ENCODE measurements around the gene TRMT13. TPM values are rescaled to one million over a fixed set of nuclear protein-coding genes. Genes with fewer than 3 reads are reported as not detected.

TRMT13 gene
- total RNA-seq, 1 experiment from 2014 or later = 6.7 TPM

- Histone ChIP-seq H3F3A (ENCODE audit: low read length, unreplicated experiment) (no peaks in the 10 kb centered on the region), H3K9me3 (ENCODE audit: low read length) (no peaks in the 10 kb centered on the region), H3K27ac (ENCODE audit: low read length) (no peak overlapping the region), H3K36me3 (ENCODE audit: low read depth, low read length) (no peaks in the 10 kb centered on the region), H3K9ac (ENCODE audit: low read length) (no peak overlapping the region), H3K79me2 (ENCODE audit: low read length) (no peaks in the 10 kb centered on the region), H3K27me3 (ENCODE audit: low read length) (no peaks in the 10 kb centered on the region), H3K4me2 (ENCODE audit: low read length) (no peak overlapping the region), H3K4me1 (ENCODE audit: insufficient read depth, low read length) (no peaks in the 10 kb centered on the region), H3K4me3 (ENCODE audit: low read length) (no peak overlapping the region), H2AFZ (ENCODE audit: low read length) (no peak overlapping the region), H4K20me1 (ENCODE audit: low read length) (no peaks in the 10 kb centered on the region), H3K9me2 (replicated peaks; ENCODE audit: low read length) (no peaks in the 10 kb centered on the region)
- intact Hi-C loops (cut with micrococcal nuclease) = no loop called here
- no TSS peak for BruUV-seq (replicated peaks)
- ATAC-seq = no peak
- CTCF ChIA-PET = no interaction called here
- POLR2A ChIA-PET (ENCODE audit: unreplicated experiment) = no interaction called here
- TF ChIP-seq EZH2 (IDR thresholded peaks at IDR 0.05; ENCODE audit: low read length, unreplicated experiment) = no peak
- no peak for TF ChIP-seq EZH2phosphoT487 (IDR thresholded peaks at IDR 0.05; ENCODE audit: borderline replicate concordance, low read length)
- TF ChIP-seq CTCF (conservative IDR thresholded peaks at IDR 0.05; ENCODE audit: low read depth, low read length) = no peak
- DNase-seq = no peak
These were observed 51.6 kb downstream of the TRMT13 start for GRCh38 chr1:100184536-100184935.

- TF ChIP-seq EZH2phosphoT487 (IDR thresholded peaks at IDR 0.05; ENCODE audit: borderline replicate concordance, low read length) = no peak
- no peak for TF ChIP-seq CTCF (conservative IDR thresholded peaks at IDR 0.05; ENCODE audit: low read depth, low read length)
- no peak for TF ChIP-seq EZH2 (IDR thresholded peaks at IDR 0.05; ENCODE audit: low read length, unreplicated experiment)
- no peak overlapping the region for H3K4me3 ChIP-seq (ENCODE audit: low read length)
- H3K4me1 ChIP-seq (ENCODE audit: insufficient read depth, low read length) = no peaks in the 10 kb centered on the region
- CTCF ChIA-PET = no interaction called here
- POLR2A ChIA-PET (ENCODE audit: unreplicated experiment) = no interaction called here
- H3K4me2 ChIP-seq (ENCODE audit: low read length) = no peak overlapping the region
- ATAC-seq (no peak), DNase-seq (no peak)
- H3K36me3 ChIP-seq (ENCODE audit: low read depth, low read length) = no peaks in the 10 kb centered on the region
- H3F3A ChIP-seq (ENCODE audit: low read length, unreplicated experiment) = no peaks in the 10 kb centered on the region
- no peaks in the 10 kb centered on the region for H3K9me3 ChIP-seq (ENCODE audit: low read length)
- no peaks in the 10 kb centered on the region for H3K79me2 ChIP-seq (ENCODE audit: low read length)
- no peaks in the 10 kb centered on the region for H3K9me2 ChIP-seq (replicated peaks; ENCODE audit: low read length)
- no peak overlapping the region for H3K9ac ChIP-seq (ENCODE audit: low read length)
- no TSS peak for BruUV-seq (replicated peaks)
- intact Hi-C loops (cut with micrococcal nuclease) = no loop called here
- no peak overlapping the region for H3K27ac ChIP-seq (ENCODE audit: low read length)
- H4K20me1 ChIP-seq (ENCODE audit: low read length) = no peaks in the 10 kb centered on the region
- H2AFZ ChIP-seq (ENCODE audit: low read length) = no peak overlapping the region
- no peaks in the 10 kb centered on the region for H3K27me3 ChIP-seq (ENCODE audit: low read length)
These were observed 54.9 kb downstream of the TRMT13 start for GRCh38 chr1:100187912-100188311.

- Histone ChIP-seq H3K4me1 (ENCODE audit: insufficient read depth, low read length) (no peaks in the 10 kb centered on the region), H3K27me3 (ENCODE audit: low read length) (no peaks in the 10 kb centered on the region), H3F3A (ENCODE audit: low read length, unreplicated experiment) (no peaks in the 10 kb centered on the region), H3K9me3 (ENCODE audit: low read length) (no peaks in the 10 kb centered on the region), H3K4me2 (ENCODE audit: low read length) (no peak overlapping the region), H3K9me2 (replicated peaks; ENCODE audit: low read length) (no peaks in the 10 kb centered on the region), H4K20me1 (ENCODE audit: low read length) (no peaks in the 10 kb centered on the region), H2AFZ (ENCODE audit: low read length) (no peak overlapping the region), H3K9ac (ENCODE audit: low read length) (no peak overlapping the region), H3K79me2 (ENCODE audit: low read length) (no peaks in the 10 kb centered on the region), H3K27ac (ENCODE audit: low read length) (no peak overlapping the region), H3K36me3 (ENCODE audit: low read depth, low read length) (no peaks in the 10 kb centered on the region), H3K4me3 (ENCODE audit: low read length) (no peak overlapping the region)
- BruUV-seq (replicated peaks) = no TSS peak
- DNase-seq (no peak), ATAC-seq (no peak)
- intact Hi-C loops (cut with micrococcal nuclease) = no loop called here
- TF ChIP-seq EZH2 (IDR thresholded peaks at IDR 0.05; ENCODE audit: low read length, unreplicated experiment) = no peak
- TF ChIP-seq CTCF (conservative IDR thresholded peaks at IDR 0.05; ENCODE audit: low read depth, low read length) = no peak
- no peak for TF ChIP-seq EZH2phosphoT487 (IDR thresholded peaks at IDR 0.05; ENCODE audit: borderline replicate concordance, low read length)
- ChIA-PET POLR2A (ENCODE audit: unreplicated experiment) (no interaction called here), CTCF (no interaction called here)
These were observed 55.7 kb downstream of the TRMT13 start for GRCh38 chr1:100188617-100189016.
